ENCODE results near the gene FAM193B. TPM values are rescaled to one million over a fixed set of nuclear protein-coding genes. Genes with fewer than 3 reads are reported as not detected.

Gene FAM193B
- total and polyA plus RNA-seq, 9 of the 15 experiments (the other 6 are each of a cell fraction or from before 2014, with no cell fraction given) = 4.4 to 76.4 (median 37.3) TPM

DNA sequence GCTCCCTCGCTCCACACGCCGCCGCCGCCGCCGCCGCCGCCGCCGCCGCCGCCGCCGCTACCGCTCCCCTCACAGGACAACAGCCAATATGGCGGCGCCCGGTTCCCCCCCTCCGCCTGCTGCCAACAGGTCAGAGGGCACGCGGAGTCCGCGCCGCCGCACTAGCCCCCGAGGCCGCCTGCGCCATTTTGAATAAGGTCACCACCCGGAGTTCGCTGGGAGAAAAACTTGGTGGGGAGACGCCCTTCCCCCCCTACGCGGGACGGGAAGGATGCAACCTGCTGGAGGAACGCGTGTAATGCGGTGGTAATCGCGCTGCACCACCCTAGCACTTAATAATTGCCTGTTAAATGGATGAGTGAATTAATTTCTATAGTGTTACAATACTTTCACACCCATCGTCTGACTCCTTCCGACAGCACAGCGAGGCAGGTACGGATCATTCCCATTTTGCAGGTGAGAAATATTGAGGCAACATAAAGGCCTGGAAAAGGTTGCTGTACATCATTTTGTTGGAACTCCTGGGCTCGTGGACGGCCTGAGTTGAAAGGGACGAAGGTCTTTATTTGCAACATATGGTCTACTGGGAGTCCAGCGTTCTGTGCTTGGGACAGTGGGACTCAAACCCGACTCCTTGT, at the start of gene FAM193B (continued):
- TF ChIP-seq, protein P1, sequence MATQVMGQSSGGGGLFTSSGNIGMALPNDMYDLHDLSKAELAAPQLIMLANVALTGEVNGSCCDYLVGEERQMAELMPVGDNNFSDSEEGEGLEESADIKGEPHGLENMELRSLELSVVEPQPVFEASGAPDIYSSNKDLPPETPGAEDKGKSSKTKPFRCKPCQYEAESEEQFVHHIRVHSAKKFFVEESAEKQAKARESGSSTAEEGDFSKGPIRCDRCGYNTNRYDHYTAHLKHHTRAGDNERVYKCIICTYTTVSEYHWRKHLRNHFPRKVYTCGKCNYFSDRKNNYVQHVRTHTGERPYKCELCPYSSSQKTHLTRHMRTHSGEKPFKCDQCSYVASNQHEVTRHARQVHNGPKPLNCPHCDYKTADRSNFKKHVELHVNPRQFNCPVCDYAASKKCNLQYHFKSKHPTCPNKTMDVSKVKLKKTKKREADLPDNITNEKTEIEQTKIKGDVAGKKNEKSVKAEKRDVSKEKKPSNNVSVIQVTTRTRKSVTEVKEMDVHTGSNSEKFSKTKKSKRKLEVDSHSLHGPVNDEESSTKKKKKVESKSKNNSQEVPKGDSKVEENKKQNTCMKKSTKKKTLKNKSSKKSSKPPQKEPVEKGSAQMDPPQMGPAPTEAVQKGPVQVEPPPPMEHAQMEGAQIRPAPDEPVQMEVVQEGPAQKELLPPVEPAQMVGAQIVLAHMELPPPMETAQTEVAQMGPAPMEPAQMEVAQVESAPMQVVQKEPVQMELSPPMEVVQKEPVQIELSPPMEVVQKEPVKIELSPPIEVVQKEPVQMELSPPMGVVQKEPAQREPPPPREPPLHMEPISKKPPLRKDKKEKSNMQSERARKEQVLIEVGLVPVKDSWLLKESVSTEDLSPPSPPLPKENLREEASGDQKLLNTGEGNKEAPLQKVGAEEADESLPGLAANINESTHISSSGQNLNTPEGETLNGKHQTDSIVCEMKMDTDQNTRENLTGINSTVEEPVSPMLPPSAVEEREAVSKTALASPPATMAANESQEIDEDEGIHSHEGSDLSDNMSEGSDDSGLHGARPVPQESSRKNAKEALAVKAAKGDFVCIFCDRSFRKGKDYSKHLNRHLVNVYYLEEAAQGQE (IDR thresholded peaks at IDR 0.05; ENCODE audit: borderline replicate concordance) = no peak
- TF ChIP-seq, protein P1 (CRISPR knock-in tag; IDR thresholded peaks at IDR 0.05; ENCODE audit: low read depth) = no peak
- TF ChIP-seq, protein P2, sequence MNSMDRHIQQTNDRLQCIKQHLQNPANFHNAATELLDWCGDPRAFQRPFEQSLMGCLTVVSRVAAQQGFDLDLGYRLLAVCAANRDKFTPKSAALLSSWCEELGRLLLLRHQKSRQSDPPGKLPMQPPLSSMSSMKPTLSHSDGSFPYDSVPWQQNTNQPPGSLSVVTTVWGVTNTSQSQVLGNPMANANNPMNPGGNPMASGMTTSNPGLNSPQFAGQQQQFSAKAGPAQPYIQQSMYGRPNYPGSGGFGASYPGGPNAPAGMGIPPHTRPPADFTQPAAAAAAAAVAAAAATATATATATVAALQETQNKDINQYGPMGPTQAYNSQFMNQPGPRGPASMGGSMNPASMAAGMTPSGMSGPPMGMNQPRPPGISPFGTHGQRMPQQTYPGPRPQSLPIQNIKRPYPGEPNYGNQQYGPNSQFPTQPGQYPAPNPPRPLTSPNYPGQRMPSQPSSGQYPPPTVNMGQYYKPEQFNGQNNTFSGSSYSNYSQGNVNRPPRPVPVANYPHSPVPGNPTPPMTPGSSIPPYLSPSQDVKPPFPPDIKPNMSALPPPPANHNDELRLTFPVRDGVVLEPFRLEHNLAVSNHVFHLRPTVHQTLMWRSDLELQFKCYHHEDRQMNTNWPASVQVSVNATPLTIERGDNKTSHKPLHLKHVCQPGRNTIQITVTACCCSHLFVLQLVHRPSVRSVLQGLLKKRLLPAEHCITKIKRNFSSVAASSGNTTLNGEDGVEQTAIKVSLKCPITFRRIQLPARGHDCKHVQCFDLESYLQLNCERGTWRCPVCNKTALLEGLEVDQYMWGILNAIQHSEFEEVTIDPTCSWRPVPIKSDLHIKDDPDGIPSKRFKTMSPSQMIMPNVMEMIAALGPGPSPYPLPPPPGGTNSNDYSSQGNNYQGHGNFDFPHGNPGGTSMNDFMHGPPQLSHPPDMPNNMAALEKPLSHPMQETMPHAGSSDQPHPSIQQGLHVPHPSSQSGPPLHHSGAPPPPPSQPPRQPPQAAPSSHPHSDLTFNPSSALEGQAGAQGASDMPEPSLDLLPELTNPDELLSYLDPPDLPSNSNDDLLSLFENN (IDR thresholded peaks at IDR 0.05; ENCODE audit: low read depth in 2 of 2, low read length in 2 of 2) = no peak
- TF ChIP-seq, protein P3, sequence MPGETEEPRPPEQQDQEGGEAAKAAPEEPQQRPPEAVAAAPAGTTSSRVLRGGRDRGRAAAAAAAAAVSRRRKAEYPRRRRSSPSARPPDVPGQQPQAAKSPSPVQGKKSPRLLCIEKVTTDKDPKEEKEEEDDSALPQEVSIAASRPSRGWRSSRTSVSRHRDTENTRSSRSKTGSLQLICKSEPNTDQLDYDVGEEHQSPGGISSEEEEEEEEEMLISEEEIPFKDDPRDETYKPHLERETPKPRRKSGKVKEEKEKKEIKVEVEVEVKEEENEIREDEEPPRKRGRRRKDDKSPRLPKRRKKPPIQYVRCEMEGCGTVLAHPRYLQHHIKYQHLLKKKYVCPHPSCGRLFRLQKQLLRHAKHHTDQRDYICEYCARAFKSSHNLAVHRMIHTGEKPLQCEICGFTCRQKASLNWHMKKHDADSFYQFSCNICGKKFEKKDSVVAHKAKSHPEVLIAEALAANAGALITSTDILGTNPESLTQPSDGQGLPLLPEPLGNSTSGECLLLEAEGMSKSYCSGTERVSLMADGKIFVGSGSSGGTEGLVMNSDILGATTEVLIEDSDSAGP (CRISPR knock-in tag; IDR thresholded peaks at IDR 0.05) = no peak
- TF ChIP-seq BACH1 (tag; IDR thresholded peaks at IDR 0.05) (no peak; the same call in 1 of the 2 replicates), YBX1 (IDR thresholded peaks at IDR 0.05) (no peak), CBX2 (IDR thresholded peaks at IDR 0.05; ENCODE audit: insufficient read depth, low read length, poor library complexity, severe bottlenecking) (no peak), KLF1 (tag; IDR thresholded peaks at IDR 0.05) (peak; percentile 93)
- TF ChIP-seq, protein P4, sequence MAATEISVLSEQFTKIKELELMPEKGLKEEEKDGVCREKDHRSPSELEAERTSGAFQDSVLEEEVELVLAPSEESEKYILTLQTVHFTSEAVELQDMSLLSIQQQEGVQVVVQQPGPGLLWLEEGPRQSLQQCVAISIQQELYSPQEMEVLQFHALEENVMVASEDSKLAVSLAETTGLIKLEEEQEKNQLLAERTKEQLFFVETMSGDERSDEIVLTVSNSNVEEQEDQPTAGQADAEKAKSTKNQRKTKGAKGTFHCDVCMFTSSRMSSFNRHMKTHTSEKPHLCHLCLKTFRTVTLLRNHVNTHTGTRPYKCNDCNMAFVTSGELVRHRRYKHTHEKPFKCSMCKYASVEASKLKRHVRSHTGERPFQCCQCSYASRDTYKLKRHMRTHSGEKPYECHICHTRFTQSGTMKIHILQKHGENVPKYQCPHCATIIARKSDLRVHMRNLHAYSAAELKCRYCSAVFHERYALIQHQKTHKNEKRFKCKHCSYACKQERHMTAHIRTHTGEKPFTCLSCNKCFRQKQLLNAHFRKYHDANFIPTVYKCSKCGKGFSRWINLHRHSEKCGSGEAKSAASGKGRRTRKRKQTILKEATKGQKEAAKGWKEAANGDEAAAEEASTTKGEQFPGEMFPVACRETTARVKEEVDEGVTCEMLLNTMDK (IDR thresholded peaks at IDR 0.05; ENCODE audit: borderline replicate concordance, insufficient read depth, low read depth, low read length, poor library complexity, severe bottlenecking) = no peak

Data from K562 (cell line).